ENCODE results near the gene MACO1. TPM values are rescaled to one million over a fixed set of nuclear protein-coding genes. Genes with fewer than 3 reads are reported as not detected.

The MACO1 gene
- total RNA-seq, 2 donors from 2014 or later: 17.7 to 28.2 TPM

- Histone ChIP-seq H3K27ac (no peak overlapping the region), H3K9me3 (no peaks in the 10 kb centered on the region), H3K27me3 (no peaks in the 10 kb centered on the region), H3K4me3 (no peak overlapping the region), H3K9ac (ENCODE audit: low read depth in 2 of 2, low read length in 2 of 2) (no peak overlapping the region), H3K36me3 (peaks cover 10% of the 10 kb centered on the region), H3K4me1 (peaks cover 3% of the 10 kb centered on the region)
- intact Hi-C loops (cut with DNase I): no loop called here
- no peak for DNase-seq
- TF ChIP-seq CTCF (IDR thresholded peaks at IDR 0.05): no peak
These were observed 31.2 kb downstream of the MACO1 start for GRCh38 chr1:25461849-25462248.

GRCh38 chr1:25462732-25463131 lies 32.0 kb downstream of the MACO1 start:
- peaks cover 3% of the 10 kb centered on the region for H3K4me1 ChIP-seq
- H3K9ac ChIP-seq (ENCODE audit: low read depth in 2 of 2, low read length in 2 of 2): no peak overlapping the region
- peak; percentile 28 for DNase-seq
- peaks cover 5% of the 10 kb centered on the region for H3K36me3 ChIP-seq
- H3K9me3 ChIP-seq: no peaks in the 10 kb centered on the region
- no peak overlapping the region for H3K27ac ChIP-seq
- intact Hi-C loops (cut with DNase I): no loop called here
- TF ChIP-seq CTCF (IDR thresholded peaks at IDR 0.05): no peak
- H3K4me3 ChIP-seq: no peak overlapping the region
- no peaks in the 10 kb centered on the region for H3K27me3 ChIP-seq

DNA sequence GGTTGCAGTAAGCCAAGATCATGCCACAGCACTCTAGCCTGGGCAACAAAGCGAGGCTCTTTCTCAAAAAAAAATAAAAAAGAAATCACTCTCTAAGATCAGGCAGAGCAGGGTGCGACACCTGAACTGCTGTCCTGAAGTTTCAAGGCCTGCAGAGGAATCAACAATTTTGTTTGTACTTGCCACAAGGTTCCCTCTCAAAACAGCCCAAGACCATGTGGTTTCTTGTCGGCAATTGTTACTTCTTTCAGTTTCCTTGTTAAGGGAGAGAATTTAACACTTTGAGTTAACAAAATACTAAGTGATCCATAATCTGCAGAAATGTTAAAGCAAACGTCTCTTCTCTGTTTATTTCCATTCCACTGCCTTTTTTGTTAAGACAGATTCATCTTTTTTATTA lies 36.5 kb downstream of the MACO1 start:
- peaks cover 3% of the 10 kb centered on the region for H3K4me1 ChIP-seq
- H3K36me3 ChIP-seq: no peaks in the 10 kb centered on the region
- H3K4me3 ChIP-seq: no peak overlapping the region
- no peak for TF ChIP-seq CTCF (IDR thresholded peaks at IDR 0.05)
- no peak for DNase-seq
- H3K27me3 ChIP-seq: no peaks in the 10 kb centered on the region
- no peak overlapping the region for H3K27ac ChIP-seq
- no peaks in the 10 kb centered on the region for H3K9me3 ChIP-seq
- intact Hi-C loops (cut with DNase I): no loop called here
- H3K9ac ChIP-seq (ENCODE audit: low read depth in 2 of 2, low read length in 2 of 2): no peak overlapping the region

GRCh38 chr1:25467616-25468015 lies 36.9 kb downstream of the MACO1 start:
- Histone ChIP-seq H3K4me3 (no peak overlapping the region), H3K36me3 (no peaks in the 10 kb centered on the region), H3K9me3 (no peaks in the 10 kb centered on the region), H3K4me1 (peaks cover 3% of the 10 kb centered on the region), H3K27me3 (no peaks in the 10 kb centered on the region), H3K27ac (no peak overlapping the region), H3K9ac (ENCODE audit: low read depth in 2 of 2, low read length in 2 of 2) (no peak overlapping the region)
- no peak for TF ChIP-seq CTCF (IDR thresholded peaks at IDR 0.05)
- DNase-seq: no peak
- intact Hi-C loops (cut with DNase I): no loop called here

DNA sequence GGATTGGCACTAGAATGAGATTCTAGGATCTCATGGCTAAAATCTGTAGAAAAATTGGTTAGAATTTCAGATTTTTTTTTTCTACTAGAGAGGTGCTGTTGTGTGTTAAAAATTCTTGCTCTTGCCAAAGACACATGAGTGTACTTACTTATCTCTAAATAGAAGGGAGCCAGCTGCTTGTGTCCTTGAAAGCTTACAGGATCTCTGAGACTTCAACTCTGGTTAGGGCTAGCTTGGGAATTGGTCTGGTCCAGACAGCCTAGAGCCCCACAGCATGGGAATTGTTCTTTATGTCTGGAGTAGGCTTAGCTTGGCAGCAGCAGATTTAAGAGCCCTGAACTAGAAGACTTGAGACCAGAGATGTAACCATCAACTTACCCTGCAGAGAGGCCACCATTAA lies 37.3 kb downstream of the MACO1 start:
- no peak for TF ChIP-seq CTCF (IDR thresholded peaks at IDR 0.05)
- no peak overlapping the region for H3K27ac ChIP-seq

GRCh38 chr1:25469177-25469576 lies 38.5 kb downstream of the MACO1 start:
- intact Hi-C loops (cut with DNase I): no loop called here
- no peaks in the 10 kb centered on the region for H3K27me3 ChIP-seq
- no peak for TF ChIP-seq CTCF (IDR thresholded peaks at IDR 0.05)
- DNase-seq: no peak
- H3K9ac ChIP-seq (ENCODE audit: low read depth in 2 of 2, low read length in 2 of 2): no peak overlapping the region
- no peaks in the 10 kb centered on the region for H3K4me1 ChIP-seq
- H3K36me3 ChIP-seq: no peaks in the 10 kb centered on the region
- no peak overlapping the region for H3K27ac ChIP-seq
- no peaks in the 10 kb centered on the region for H3K9me3 ChIP-seq
- H3K4me3 ChIP-seq: no peak overlapping the region

More for the DNA sequence above, 37.3 kb downstream of the MACO1 start:
- no peak overlapping the region for H3K9ac ChIP-seq (ENCODE audit: low read depth in 2 of 2, low read length in 2 of 2)
- H3K4me1 ChIP-seq: peaks cover under 1% of the 10 kb centered on the region
- H3K4me3 ChIP-seq: no peak overlapping the region
- intact Hi-C loops (cut with DNase I): no loop called here
- H3K27me3 ChIP-seq: no peaks in the 10 kb centered on the region
- H3K36me3 ChIP-seq: no peaks in the 10 kb centered on the region
- DNase-seq: no peak
- no peaks in the 10 kb centered on the region for H3K9me3 ChIP-seq
